ENCODE measurements around the gene PARP2.
"Not testable (repeated sequence)": the region's sequence is repeated elsewhere in the genome, so short reads cannot be mapped to it uniquely, and the experiment has no call there.

Gene PARP2, protein sequence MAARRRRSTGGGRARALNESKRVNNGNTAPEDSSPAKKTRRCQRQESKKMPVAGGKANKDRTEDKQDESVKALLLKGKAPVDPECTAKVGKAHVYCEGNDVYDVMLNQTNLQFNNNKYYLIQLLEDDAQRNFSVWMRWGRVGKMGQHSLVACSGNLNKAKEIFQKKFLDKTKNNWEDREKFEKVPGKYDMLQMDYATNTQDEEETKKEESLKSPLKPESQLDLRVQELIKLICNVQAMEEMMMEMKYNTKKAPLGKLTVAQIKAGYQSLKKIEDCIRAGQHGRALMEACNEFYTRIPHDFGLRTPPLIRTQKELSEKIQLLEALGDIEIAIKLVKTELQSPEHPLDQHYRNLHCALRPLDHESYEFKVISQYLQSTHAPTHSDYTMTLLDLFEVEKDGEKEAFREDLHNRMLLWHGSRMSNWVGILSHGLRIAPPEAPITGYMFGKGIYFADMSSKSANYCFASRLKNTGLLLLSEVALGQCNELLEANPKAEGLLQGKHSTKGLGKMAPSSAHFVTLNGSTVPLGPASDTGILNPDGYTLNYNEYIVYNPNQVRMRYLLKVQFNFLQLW

DNA sequence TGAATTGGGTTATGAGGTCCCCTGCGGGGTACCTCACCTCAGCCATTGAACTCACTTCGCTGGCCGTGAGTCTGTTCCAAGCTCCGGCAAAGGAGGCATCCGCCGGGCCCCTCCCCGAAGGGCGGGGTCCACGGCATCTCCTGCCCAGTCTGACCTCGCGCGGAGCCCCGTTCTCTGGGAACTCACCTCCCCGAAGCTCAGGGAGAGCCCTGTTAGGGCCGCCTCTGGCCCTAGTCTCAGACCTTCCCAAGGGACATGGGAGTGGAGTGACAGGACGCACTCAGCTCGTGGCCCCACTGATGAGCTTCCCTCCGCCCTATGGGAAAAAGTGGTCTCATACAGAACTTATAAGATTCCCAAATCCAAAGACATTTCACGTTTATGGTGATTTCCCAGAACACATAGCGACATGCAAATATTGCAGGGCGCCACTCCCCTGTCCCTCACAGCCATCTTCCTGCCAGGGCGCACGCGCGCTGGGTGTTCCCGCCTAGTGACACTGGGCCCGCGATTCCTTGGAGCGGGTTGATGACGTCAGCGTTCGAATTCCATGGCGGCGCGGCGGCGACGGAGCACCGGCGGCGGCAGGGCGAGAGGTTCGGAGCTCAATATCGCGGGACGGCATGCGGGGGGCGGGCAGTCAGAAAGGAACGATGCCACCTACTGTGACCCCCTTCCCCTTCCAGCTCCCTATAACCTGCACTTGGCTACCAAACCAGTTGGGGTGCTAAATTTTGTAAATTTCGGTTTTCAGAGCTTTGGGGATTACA, at the start of gene PARP2:
Gene PARP2 (plus strand): TSS at position 544 of the 770 bp plus-strand sequence. CDS start 7 bp downstream, at position 551.
- DNase-seq = peak; percentile 100

DNA sequence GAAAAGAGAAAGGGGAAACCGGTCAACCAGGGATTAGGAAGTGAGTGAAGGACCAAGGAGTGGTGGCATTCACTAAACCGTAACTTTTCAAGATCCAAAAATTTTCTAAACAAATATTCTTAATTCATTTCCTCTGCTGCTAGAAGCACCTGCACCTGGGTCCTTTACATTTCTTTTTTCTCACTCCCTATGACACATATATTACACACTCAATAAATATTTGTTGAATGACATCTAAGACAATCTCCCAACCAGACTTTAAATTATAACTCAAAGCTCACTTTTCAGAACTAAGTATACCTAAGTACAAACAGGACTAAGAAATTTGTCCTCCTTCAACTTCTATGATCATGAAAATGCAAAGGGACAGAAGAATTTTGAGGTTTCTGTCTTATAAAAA, 48.8 kb upstream of the PARP2 start:
- DNase-seq = no peak

DNA sequence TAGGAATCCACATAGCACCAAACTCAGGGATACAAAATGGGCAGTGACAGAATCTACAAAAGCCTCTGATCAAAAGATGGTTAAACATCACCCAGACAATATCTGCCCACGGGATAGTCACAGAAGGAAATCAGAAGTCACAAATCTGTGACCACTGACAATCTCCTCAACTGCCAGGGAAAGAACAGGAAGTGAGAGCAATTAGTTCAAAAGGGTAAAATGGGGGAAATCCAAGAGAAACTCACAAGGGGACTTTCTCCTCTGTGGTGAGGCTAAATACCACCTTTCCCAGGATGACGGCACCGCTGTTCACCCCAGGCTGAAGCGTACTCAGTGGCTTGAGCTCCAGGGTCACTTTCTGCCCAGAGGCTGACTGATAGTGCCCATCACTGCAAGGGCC, 48.4 kb upstream of the PARP2 start:
- no peak for DNase-seq

DNA sequence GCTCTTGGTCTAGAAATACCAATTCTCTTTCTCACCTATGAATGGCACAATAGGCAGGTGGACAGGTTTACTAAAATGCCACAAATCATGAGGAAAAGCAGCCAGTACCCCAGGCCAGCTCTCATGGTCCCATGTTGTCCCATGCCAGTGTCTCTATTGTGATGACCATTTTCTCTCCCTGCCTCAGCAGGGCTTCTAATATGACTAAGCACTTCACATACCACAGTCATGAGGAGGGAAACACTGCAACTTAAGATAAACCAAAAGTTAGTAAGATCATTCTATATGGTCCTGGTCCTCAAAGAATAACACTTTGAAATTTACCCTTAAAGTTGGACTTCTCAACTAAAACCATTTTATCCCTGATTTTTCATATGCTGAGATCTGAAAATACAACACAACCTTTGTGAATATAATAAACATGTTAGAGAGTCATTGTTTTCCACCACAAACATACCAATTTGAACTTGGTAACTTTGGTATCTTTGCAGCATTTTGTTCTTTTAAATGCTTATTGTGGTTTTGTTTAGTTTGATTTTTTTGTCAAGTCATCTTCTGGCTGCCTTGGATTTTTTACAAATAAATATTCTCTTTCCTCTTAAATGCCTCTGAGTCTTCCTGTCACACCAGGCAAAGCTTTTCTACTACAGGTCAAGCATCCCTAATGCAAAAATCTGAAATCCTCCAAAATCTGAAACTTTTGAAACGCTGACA, 41.2 kb upstream of the PARP2 start:
- DNase-seq = no peak

DNA sequence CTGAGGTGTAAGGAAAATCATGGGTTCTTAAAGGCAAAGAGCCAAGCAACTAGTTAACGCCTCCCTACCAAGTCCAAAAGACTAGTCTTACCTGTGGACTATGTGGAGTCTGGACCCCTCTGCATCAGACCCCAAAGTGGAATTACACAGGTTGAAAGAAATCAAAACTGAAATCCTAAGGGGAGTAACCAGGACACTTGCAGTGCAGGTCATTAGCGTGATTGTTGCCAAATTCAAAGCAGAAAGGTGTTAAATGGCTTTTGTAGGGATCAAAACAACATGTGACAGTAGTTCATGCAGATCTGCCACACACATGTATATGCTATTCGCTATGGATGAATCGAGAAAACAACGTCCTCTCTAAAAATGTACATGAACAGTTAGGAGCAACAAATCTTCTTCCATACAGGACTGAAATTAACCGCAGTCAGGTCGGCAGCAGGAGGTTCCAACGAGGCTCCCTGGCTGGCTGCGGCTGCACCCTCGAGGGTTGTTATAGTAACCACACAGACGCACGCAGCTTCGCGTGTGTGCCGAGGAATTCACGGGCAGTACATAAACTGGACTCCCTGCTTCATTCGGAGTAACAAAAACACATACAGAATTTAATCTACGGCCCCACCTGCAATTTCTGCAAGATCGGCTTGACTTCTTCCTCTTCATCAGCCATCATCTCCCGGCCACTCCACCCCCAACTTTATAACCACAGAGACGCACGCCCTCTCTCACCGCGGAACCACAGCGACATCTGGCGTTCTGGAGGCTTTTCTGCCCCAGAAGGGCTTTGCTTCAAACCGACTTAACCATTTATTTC, 38.0 kb upstream of the PARP2 start, which contains the start of gene TTC5:
Gene TTC5 (minus strand): TSS at position 687 of the 814 bp plus-strand sequence. CDS start 14 bp downstream, at position 673.
- DNase-seq = peak; percentile 71

DNA sequence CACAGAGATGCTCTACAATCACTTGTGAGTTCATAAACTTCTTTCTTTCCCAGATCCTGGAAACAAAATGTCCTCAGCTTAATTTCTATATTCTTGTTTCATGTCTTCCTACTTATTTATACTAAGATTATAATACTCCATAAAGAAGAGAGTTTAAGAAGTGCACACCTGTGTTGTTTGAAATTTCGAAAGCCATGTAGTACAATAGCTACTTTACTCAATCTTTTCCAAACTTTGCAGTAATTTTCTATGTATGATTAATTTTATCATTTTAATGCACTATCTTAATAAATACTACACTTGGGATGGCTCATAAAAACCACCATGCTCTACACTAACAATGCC, 37.4 kb upstream of the PARP2 start:
- no peak for DNase-seq

DNA sequence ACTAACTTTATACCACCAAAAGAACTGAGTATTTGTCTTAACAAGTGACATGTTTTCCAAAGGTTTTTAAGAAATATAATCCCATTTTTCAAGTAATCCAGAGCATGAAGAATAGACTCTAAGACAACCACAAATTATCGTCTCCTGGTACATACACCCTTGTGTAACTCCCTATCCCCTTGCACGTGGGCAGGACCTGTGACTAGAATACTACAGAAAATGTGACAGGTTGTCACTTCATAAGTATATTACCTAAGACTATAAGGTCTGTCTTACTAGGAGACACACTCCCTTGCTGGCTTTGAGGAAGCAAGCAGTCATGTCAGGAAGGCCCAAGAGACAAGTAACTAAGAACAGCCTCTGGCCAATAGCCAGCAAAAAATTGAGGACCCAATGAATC, 29.4 kb upstream of the PARP2 start:
- no peak for DNase-seq

DNA sequence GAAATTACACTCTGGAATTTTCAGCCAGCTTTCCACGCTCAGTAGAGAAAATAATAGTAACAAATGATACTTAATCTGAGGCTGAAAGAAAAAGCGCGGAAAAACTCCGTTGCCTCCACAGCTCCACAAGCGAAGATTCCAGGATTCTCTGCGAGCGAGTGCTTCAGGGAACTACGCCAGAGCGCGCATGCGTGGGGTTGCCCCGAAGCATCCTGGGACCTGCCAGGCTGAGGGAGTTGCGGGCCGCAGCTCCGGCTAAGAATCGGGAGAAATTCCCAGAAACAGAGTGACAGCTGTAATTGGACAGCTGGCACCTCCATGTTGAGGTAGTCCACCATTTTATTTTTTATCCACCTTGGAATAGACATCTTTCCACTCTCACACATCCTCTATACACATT, 25.7 kb upstream of the PARP2 start:
- no peak for DNase-seq

DNA sequence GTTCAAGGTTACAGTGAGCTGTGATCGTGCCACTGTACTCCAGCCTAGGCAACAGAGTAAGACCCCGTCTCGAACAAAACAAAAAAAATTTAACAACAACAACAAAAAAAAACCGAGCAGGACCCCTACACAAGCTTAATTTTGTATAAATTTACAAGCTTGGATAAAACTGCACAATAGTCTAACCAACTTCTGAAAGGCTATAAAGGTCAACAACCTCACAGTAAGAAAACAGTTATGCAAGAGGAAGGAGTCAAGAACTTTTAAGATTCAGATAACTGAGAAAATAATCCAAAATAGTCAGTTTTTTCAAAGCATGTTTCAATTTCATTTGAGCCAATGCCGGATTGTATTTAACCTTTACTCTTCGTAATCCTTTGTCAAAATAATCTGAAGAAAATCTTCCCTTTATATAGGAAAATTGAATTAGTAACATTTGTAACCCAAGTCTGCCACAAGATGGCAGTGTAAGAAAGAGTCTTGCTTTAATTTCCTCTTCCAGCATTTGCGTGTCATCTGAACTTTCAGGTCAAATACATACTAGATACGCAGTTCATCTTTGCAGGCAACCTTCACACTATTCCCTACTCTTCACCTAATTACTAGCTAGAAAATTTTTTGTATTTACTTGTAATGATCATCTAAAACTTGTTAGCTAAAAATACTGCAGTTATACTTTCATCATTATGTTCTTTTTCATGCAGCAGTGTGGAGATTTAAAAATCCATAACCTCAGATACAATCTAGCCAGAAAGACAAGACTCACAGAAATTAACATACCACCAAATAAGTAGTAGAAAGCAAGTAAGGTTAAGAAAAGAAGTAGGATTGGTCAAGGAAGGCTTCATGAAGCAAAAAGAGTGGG, 16.2 kb upstream of the PARP2 start:
- peak; percentile 49 for DNase-seq

DNA sequence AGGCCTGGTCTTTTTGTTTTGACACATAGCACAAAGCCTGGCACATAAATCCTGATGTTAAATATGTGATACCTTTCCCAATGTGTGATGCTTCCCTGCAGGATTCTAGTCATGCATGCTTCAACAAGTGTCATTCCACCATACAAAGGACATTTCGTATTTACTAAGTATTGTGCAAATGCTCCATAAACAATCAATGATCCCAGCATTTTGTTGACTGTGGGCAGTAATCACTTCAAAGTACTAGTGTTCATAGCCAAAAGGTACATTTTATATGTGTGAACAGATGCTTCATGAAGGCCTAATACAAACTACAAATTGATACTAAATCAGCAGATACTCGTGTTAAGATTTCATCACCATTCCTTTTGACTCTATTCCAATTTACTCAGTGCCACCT, 14.7 kb upstream of the PARP2 start:
- no peak for DNase-seq

DNA sequence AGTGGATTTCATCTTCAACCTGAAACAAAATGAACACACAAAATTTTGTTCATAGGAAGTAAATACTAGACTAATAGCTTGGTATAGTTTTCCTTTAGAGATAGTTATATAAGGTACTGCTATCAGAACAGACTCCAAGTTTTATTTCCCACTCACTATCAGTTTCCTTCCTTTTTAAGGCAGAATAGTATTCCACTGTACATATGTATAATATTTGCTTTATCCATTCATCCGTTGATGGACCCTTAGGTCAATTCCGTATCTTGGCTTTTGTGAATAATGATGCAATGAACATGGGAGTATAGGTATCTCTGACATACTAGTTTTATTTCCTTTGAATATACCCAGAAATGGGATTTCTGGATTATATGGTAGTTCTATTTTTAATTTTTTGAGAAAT, 14.1 kb upstream of the PARP2 start:
- DNase-seq = no peak

DNA sequence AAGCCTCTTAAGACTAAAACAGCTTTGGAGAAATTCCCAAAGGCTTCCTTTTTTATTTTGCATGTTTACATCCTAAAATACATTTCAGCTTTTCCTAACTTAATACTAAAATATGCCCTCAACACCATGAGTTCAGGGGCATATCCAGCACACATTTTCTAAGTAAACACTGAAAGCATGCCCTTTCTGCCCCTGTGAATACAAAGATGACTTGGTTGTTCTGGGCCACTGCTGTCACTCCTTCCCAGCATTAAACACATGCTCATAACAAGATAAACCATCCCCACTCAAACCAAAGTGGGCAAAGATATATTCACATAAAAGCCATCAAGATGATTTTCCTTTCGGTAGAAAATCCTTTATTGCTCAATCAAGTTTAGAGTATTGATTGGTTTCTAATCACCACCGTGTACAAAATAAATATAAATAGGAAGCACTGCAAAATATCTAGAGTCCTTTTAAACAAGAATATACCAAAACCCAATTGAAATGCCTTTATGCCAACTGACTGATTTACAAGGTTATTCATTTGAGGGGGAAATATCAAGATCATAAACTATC, 12.3 kb upstream of the PARP2 start:
- no peak for DNase-seq

DNA sequence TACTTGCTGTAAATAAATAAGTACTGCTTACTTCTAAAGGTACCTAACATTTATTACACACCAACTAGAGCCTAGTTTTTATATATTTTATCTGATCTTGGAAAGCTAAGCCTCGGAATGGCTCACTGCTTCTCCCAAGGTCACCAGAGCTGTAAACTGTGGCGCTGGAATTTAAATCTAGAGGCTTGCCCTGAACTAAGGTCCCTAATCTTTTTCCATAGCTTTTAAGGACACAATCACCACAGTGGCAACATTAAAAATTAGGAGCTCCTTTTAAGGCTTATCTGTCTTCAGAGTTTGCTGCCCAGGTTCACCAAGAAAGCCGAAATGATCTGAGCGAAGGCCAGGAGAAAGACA, 11.0 kb upstream of the PARP2 start:
- no peak for DNase-seq

DNA sequence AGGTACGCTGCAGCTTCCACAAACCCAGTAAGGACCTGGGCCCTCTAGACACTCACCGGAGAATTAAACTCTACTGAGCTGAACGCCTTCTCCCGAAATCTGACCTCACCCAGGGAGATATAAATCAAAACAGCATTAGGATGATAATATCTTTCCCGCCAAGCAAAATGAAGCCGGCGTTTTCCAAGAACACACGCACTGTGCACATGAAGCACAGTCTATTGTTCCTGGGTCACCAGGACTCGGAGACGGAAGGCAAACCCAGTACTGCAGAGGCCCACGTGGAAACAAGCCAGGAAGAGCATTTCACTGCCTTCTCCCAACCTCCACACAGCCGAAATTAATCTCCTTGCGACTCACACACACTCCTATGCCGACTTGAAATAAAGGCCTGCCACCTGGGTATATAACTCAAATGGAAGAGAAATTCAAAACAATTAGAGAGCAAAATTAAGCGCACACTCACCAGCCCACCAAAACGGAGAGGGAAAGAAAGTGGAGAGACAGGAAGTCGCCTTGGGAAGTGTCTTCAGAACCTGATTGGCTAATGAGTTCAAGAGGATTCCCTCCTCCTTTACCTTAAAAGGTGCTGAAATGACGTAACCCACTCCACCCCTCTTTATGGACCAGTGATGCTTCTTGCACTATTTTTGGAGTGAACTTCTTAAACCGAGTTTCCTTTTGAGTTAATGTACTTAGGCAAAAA, 10.5 kb upstream of the PARP2 start, which contains the start of gene CCNB1IP1:
Gene CCNB1IP1 (minus strand): TSS at position 492 of the 706 bp plus-strand sequence. CDS start 16,756 bp downstream, outside the sequence.
- peak; percentile 83 for DNase-seq

DNA sequence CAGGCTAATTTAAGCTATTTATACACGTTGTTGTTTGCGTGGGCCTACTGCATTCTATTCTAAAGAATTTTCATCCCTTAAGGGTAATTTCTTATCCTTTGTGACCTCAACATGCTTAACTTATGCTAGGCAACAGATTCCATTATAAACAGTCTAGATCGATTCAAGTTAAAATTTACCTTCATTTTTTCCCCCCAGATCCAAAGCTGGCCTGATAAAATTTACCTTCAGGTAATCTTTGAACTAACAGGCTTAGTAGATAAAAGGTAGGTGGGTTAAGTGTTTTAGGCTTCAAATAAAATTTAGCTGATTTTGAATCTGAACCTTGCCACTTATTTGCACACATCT, 10.0 kb upstream of the PARP2 start:
- no peak for DNase-seq

DNA sequence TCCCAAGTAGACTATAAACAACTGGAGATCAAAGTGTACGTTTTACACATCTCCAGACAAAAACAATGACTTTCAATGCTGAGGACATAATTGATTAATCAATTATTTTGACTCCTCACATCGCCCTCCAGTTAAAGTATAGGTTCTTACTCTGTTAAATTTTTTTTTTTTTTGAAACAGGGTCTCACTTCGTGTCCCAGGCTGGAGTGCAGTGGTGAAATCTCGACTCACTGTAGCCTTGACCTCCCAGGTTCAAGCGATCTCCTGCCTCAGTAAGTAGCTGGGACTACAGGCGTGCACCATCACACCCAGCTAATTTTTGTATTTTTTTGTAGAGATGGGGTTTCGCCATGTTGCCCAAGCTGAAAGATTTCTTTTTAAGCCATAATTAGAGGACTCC, 9.4 kb upstream of the PARP2 start:
- DNase-seq = no peak

DNA sequence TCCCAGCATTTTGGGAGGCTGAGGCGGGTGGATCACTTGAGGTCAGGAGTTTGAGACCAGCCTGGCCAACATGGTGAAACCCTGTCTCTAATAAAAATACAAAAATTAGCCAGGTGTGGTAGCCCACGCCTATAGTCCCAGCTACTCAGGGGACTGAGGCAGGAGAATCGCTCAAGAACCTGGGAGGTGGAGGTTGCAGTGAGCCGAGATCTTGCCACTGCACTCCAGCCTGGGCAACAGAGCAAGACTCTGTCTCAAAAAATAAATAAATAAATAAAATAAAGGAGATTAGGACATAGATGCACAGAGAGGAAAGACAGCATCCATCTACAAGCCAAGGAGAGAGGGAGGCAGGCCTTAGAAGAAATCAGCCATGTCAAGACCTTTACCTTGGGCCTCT, 2.4 kb upstream of the PARP2 start:
- DNase-seq = not testable (repeated sequence)

DNA sequence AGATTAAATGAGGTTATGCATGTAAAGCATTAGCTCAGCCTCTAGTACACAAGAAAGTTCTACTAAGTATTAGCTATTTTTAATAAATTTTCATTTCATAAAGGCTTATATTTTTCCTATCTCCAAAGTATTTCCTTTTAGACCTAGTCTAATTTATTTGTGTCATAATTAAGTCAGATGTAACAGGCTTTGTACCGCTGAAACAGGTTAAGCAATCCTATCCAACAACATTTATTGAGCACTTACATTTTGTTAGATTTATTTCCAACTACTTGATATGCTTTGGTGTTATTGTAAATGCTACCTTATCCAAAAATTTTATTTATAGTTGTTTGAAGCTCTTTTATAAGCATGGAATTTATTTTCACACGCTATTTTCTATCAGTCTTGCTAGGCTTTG, 1.8 kb upstream of the PARP2 start:
- DNase-seq = no peak

DNA sequence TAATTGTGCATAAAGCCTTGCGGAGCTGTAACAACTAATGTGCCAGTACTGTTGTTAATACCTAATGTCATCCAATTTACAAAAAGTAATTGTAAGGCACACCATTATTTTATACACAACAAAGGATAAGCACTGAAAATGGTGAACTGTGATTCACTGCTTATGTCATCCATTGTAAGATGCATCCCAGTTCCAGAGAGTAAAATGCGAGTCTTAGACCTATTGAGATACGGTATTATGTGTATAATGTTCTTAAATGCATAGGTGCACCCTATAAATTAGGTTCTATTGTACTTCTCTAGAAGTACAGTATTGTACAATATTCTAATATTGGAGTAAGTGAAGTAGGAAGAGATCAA, 406 bp downstream of the PARP2 start:
- DNase-seq = no peak

DNA sequence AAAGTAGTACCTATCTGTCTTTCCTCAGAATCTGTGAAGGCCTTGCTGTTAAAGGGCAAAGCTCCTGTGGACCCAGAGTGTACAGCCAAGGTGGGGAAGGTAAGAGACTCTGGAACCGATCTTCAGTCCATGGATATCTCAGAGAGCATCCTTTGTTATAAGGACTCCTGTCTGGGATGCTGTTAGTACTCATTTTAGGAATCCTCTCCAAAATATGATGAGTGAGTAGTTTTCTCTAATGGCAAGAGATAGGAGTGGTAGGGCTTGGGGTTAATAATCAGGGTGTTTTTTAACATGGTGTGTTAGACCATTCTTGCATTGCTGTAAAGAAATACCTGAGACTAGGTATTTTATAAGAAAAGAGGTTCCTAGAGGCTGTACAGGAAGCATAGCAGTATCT, 1.9 kb downstream of the PARP2 start:
- DNase-seq = no peak

DNA sequence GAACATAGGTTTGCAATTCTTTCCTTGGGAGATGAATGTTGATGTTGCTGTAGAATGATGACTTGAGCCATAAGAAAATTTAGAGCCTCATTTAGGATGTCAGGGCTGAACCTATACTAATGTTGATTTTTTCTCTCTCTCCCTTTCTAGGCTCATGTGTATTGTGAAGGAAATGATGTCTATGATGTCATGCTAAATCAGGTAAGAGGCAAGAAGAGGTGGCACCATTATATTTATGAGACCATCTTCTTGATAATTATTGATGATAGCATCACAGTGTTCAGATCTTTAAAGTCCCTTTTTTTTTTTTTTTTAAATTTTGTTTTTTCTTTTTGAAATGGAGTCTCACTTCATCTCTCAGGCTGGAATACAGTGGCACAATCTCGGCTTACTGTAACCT, 3.3 kb downstream of the PARP2 start:
- DNase-seq = no peak
